AG04450 (cell line): ENCODE measurements around the gene EGFL8. TPM values are rescaled to one million over a fixed set of nuclear protein-coding genes. Genes with fewer than 3 reads are reported as not detected.

Source experiments
- CTCF ChIA-PET: fragments of 300-600, 350-600 bp; formaldehyde crosslinking; extraction: SDS; loops from one replicate; lab custom pipeline; 2022; ENCODE audit warnings: antibody characterized with exemption, inconsistent platforms; lab: Charles Lee
- POLR2A ChIA-PET: fragments of 350-600 bp; formaldehyde crosslinking; extraction: SDS; loops from one replicate; lab custom pipeline; 2021; ENCODE audit warnings: antibody characterized with exemption, inconsistent platforms; lab: Yijun Ruan, JAX
- DNase-seq: peaks from one replicate; pipeline ENCODE4 v3.0.0-alpha.2; 2011; ENCODE audit warnings: low read depth, low spot score
- H3K27ac ChIP-seq: one replicate; pipeline ENCODE4 v1.5.1; 2012; ENCODE audit warnings: low read depth, low read length, control low read depth
- H3K27me3 ChIP-seq: one replicate; pipeline ENCODE4 v1.6.0; 2012; ENCODE audit warnings: low read length; ENCODE audit not compliant: control insufficient read depth, insufficient read depth
- H3K4me3 ChIP-seq: 2 replicates; pipeline ENCODE4 v1.5.1; 2011; ENCODE audit warnings: mild to moderate bottlenecking, low read depth, low read length, control low read depth
- H3K9me3 ChIP-seq: 2 replicates; pipeline ENCODE4 v1.5.1; 2012; ENCODE audit warnings: low read length; ENCODE audit not compliant: control insufficient read depth, insufficient read depth
- CTCF ChIP-seq: IDR thresholded peaks from 2 replicates; pipeline ENCODE4 v1.5.1; 2011; ENCODE audit warnings: low read depth, low read length, control low read depth, inconsistent platforms
- polyA plus RNA-seq: library from polyadenylated mRNA; depleted of rRNA; stranded (reverse); fragments of >200 nt; gene quantifications from 2 replicates; pipeline ENCODE4 v1.2.3, GENCODE V29; 2011

The EGFL8 gene
- polyA plus RNA-seq, 1 experiment: 2.8 TPM

- no peak for TF ChIP-seq CTCF
- ChIA-PET POLR2A (no interaction called here), CTCF (no interaction called here)
- Histone ChIP-seq H3K27me3 (peaks cover 11% of the 10 kb centered on the region), H3K27ac (no peak overlapping the region), H3K4me3 (no peak overlapping the region), H3K9me3 (no peaks in the 10 kb centered on the region; the same call in 1 of the 2 replicates)
- no peak for DNase-seq
These were observed 36.5 kb downstream of the EGFL8 start for GRCh38 chr6:32200711-32201475.

- Histone ChIP-seq H3K27ac (no peak overlapping the region), H3K27me3 (peaks cover 11% of the 10 kb centered on the region), H3K4me3 (no peak overlapping the region), H3K9me3 (no peaks in the 10 kb centered on the region; the same call in 1 of the 2 replicates)
- CTCF ChIA-PET: no interaction called here
- POLR2A ChIA-PET: no interaction called here
- DNase-seq: no peak
- no peak for TF ChIP-seq CTCF
These were observed 37.8 kb downstream of the EGFL8 start for GRCh38 chr6:32202186-32202585.

- ChIA-PET POLR2A (no interaction called here), CTCF (interaction anchor here (0.9 to 1.4 kb wide), 2 partner anchors 8 to 52 kb away, joined by 3 read pairs; no protein-coding TSS in a partner anchor)
These were observed 39.3 kb downstream of the EGFL8 start for GRCh38 chr6:32203426-32204267.

GRCh38 chr6:32204268-32204715 is 39.9 kb downstream of the EGFL8 start:
- H3K27me3 ChIP-seq: peaks cover 11% of the 10 kb centered on the region
- no peak overlapping the region for H3K4me3 ChIP-seq
- POLR2A ChIA-PET: no interaction called here
- H3K27ac ChIP-seq: no peak overlapping the region
- no peak for DNase-seq
- H3K9me3 ChIP-seq: no peaks in the 10 kb centered on the region
- TF ChIP-seq CTCF: no peak
- CTCF ChIA-PET: interaction anchor here (0.6 to 1.4 kb wide), 4 partner anchors 9 to 1066 kb away, joined by 3 to 6 read pairs (median 4); no protein-coding TSS in a partner anchor

More at GRCh38 chr6:32203426-32204267, 39.3 kb downstream of the EGFL8 start:
- H3K27ac ChIP-seq: no peak overlapping the region
- no peak overlapping the region for H3K4me3 ChIP-seq
- peaks cover 11% of the 10 kb centered on the region for H3K27me3 ChIP-seq
- no peak for DNase-seq
- H3K9me3 ChIP-seq: no peaks in the 10 kb centered on the region
- no peak for TF ChIP-seq CTCF

GRCh38 chr6:32208996-32209395 is 44.6 kb downstream of the EGFL8 start:
- CTCF ChIA-PET: no interaction called here
- Histone ChIP-seq H3K27ac (no peak overlapping the region), H3K4me3 (no peak overlapping the region), H3K9me3 (no peaks in the 10 kb centered on the region), H3K27me3 (peaks cover 8% of the 10 kb centered on the region)
- TF ChIP-seq CTCF: no peak
- POLR2A ChIA-PET: no interaction called here
- DNase-seq: no peak
